VCaP (cell line): ENCODE measurements around the gene CLECL1.

Experiments
- H3K27ac ChIP-seq: fragments of 450-650 bp; 2 replicates; pipeline ENCODE4 v1.5.1; 2017
- TF ChIP-seq, protein P1 (sequence below): fragments of 450-650 bp; conservative IDR thresholded peaks from 2 replicates; pipeline ENCODE4 v1.5.1; 2017; ENCODE audit warnings: mild to moderate bottlenecking, moderate library complexity

CLECL1 gene

DNA sequence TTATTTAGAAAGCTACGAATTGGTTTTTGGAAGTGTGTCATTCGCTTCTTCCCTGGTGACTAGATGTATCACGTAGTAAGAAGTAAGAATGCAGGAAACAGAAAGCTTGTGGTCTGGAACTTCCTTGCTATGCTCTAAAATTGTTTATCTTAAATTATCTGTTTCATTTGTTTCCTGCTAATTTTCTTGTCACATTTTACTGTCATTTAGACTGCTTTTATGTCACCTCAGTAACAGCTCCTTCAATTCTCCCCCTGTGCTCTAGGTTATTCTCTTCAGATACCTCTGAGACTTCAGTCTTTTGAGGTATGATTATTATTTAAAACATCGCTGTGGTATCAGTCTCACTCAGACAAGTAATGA lies 28.5 kb upstream of the CLECL1 start:
- TF ChIP-seq, protein P1, sequence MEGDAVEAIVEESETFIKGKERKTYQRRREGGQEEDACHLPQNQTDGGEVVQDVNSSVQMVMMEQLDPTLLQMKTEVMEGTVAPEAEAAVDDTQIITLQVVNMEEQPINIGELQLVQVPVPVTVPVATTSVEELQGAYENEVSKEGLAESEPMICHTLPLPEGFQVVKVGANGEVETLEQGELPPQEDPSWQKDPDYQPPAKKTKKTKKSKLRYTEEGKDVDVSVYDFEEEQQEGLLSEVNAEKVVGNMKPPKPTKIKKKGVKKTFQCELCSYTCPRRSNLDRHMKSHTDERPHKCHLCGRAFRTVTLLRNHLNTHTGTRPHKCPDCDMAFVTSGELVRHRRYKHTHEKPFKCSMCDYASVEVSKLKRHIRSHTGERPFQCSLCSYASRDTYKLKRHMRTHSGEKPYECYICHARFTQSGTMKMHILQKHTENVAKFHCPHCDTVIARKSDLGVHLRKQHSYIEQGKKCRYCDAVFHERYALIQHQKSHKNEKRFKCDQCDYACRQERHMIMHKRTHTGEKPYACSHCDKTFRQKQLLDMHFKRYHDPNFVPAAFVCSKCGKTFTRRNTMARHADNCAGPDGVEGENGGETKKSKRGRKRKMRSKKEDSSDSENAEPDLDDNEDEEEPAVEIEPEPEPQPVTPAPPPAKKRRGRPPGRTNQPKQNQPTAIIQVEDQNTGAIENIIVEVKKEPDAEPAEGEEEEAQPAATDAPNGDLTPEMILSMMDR, result no peak
- H3K27ac ChIP-seq, result no peak overlapping the region

DNA sequence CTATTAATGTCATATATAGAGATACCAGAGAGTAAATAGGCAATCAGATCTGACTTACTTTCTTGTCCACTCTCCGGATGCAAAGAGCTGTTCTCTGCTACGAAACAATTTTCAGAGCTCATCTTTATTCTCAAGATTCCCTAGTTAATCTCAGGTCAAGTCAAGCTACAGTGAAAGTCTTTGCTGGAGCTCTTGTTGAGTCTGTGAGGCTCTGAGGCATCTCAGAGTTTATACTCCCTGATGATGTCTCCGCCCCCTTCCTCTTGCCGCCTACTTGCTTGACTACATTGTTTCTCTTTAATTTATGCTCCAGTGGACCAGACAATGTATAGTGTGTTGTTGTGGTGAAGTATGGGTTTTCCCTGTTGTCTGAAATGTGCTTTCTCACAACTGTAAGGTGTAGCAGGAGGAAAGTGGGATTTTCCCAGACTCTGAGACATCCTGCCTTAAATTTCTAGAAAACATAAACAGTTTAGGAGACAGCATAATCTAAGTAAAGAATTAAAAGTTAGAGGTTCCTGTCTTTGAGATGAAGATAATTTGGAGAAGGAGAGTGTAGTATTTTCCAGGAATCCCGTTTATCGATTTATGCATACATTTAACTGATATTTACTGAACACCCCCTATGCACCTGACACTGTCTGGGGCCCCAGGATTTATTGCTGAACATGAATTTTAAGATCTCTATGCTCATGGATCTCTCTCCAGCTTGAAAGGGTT lies 28.0 kb upstream of the CLECL1 start, which contains the start of gene CD69:
TSS of gene CD69 (minus strand) at position 203 of the 720 bp plus-strand sequence. CDS start at position 122, 81 bp downstream.
- no peak within 1 kb of the TSS for H3K27ac ChIP-seq
- TF ChIP-seq, protein P1, result no peak

DNA sequence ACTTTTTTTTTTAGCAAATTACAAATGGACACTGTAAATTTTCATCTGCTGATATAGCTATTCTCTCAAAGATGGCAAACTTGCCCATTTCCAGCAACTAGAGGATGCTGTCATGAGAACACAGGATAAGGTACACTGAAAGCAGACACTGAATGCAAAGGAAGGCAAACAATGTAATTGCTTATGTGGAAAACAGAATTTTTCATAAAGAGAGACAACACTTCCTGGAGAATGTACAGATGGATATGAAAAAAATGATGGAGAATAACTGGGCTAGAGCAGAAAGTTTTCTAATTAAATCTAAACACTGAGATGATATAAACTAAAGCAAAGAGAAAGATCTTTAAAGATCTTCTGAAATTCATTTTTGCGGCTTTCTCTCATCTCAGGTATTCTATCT lies 27.2 kb upstream of the CLECL1 start:
- H3K27ac ChIP-seq, result no peak overlapping the region

DNA sequence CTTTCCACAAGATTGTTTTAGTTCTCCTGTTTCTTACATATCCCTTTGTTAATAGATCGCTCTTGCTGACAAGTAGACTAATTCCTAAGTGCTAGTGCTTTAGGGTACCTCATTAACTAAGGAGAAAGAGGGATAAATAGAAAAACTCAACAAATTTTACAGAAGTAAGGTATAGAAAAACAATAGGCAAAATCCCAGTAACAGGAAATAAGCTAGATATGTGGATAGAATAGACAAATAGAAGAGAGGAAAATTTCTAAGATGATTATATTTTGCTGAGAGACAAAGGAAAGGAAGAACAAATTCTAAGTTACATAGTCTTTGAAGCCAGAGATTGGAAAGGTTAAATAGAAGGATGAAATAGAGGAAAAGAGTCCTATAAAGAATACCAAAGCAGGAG lies 26.8 kb upstream of the CLECL1 start:
- H3K27ac ChIP-seq, result no peak overlapping the region
- TF ChIP-seq, protein P1, result no peak

More for the DNA sequence above, 27.2 kb upstream of the CLECL1 start:
- TF ChIP-seq, protein P1, result no peak

DNA sequence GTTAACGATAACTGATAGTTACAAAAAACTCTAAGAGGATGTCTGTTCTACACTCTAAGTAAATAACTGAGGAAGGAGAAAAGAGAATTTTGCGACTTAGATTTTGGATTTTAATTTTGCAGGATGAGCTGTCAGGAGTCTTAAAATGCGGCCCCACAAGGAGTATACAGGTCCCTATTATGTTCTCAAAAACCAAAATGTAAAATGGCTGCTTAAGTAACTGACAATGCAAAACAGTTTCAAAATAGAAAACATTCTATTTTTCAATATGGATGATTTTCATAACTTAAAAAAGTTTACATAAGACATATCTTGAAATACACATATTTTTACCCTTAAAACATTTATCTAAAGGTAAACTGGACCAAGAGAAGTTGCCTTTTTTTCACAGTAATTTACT lies 25.2 kb upstream of the CLECL1 start:
- TF ChIP-seq, protein P1, result no peak
- no peak overlapping the region for H3K27ac ChIP-seq

DNA sequence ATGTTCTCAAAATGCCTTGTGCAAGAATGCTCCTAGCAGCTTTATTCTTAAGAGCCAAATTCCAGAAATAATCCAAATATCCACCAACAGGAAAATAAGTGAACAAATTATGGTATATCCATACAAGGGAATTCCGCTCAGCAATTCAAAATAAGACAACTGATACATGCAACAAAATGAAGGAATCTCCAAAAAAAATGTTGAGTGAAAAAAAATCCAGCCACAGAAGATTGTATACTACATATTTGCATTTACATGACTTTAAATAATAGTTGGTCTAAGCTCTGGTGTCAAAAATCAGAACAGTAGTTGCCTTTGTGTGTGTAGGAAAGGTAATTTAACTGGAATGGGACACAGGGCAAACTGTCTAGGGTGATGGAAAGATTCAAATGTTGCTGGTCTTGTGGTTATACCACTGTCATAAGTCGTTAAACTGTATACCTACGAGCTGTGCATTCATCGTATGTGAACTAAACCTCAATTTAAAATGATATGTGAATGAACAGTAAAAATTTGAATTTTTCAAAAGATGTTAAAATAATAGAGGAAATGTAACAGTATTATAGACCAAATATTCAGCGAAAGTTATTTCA lies 24.6 kb upstream of the CLECL1 start:
- H3K27ac ChIP-seq, result no peak overlapping the region
- TF ChIP-seq, protein P1, result no peak

DNA sequence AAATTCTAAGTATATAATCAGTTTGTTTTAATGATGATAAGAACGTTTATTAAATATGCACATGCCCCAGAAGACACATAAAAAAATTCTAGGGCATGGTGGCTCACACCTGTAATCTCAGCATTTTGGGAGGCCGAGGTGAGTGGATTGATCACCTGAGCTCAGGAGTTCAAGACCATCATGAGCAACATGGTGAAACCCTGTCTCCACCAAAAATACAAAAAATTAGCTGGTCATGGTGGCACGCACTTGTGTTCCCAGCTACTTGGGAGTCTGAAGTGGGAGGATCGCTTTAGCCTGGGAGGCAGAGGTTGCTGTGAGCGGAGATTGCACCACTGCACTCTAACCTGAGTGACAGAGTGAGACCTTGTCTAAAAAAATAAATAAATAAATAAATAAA lies 23.8 kb upstream of the CLECL1 start:
- TF ChIP-seq, protein P1, result no peak
- H3K27ac ChIP-seq, result no peak overlapping the region
